HG02840 (cell line): ENCODE results near the gene MOB3B.

Source experiments
- ATAC-seq: cut with Tn5 transposase; IDR thresholded peaks from one replicate; pipeline ENCODE4 v1.9.1; 2021; ENCODE audit warnings: mild to moderate bottlenecking, moderate library complexity, moderate number of reproducible peaks; ENCODE audit not compliant: unreplicated experiment, low FRiP score

MOB3B gene

DNA sequence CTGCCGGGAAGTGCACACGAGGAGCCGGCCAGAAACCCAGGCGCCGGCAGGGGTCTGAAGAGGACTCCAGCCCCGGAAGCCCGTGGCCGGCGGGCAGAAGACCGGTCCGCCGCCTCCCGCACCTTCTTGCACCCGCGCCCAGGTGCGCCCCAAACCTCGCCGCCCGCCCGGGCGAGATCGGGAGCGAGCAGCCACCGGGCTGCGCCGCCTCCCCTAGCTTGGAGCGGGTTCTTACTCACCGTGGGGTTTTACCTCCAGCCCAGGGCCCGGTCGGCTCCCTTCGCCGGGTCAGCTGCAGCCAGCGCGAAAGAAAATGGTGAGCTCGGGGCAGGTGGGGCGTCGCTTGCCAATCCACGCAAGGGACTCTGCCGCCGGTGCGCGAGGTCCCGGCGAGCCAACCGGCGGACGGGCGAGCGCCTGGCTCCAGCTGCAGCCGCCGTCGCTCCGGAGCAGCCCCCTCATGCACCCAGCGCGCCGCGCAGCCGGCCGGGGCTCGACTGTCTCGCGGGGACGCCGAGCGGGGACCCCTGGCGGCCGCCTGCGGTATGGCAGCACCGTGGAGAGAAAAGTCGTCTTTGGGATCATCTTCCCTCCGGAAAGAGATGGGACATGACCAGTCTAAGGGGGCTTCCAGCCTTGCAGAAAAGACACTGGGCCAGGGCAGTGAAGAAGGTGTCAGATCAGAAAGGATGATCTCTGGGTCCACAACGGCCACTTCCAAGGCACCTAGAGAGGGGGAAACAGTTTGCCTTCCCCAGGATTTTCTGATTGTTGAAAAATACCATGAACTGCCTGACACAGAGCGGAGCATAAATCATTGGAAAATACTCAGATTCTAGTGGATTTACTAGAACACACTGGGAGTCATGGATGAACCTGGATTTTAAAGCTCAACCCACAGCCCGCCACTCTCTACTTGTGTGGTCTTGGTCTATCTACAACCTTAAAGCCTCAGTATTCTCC, at the start of gene MOB3B:
MOB3B (minus strand) TSS at position 499 of the 963 bp plus-strand sequence. CDS start 74,264 bp downstream, outside the sequence.
- ATAC-seq: peak; percentile 73

DNA sequence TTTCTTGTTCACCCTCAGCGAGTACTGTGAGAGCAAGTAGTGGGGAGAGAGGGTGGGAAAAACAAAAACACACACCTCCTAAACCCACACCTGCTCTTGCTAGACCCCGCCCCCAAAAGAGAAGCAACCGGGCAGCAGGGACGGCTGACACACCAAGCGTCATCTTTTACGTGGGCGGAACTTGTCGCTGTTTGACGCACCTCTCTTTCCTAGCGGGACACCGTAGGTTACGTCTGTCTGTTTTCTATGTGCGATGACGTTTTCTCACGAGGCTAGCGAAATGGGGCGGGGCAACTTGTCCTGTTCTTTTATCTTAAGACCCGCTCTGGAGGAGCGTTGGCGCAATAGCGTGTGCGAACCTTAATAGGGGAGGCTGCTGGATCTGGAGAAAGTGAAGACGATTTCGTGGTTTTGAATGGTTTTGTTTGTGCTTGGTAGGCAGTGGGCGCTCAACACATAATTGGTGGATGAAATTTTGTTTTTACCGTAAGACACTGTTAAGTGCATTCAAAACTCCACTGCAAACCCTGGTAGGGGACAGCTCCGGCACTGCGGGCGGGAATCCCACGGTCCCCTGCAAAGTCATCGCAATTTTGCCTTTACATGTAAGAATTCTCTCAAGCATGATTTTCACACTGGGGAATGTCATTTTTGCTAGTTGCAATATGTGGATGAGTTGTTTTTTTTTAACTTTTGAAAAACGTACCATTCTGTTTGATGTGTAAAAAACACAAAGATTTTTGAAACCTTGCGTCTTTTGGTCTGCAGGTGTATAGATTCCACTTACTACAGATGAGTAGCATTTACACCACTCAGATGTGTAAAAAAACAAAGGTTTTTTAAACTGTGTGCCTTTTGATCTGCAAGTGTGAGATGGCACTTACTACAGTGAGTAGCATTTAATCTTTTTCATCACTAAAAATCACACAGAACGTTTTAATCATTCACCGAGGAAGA, 44.3 kb upstream of the MOB3B start:
- peak; percentile 90 for ATAC-seq

DNA sequence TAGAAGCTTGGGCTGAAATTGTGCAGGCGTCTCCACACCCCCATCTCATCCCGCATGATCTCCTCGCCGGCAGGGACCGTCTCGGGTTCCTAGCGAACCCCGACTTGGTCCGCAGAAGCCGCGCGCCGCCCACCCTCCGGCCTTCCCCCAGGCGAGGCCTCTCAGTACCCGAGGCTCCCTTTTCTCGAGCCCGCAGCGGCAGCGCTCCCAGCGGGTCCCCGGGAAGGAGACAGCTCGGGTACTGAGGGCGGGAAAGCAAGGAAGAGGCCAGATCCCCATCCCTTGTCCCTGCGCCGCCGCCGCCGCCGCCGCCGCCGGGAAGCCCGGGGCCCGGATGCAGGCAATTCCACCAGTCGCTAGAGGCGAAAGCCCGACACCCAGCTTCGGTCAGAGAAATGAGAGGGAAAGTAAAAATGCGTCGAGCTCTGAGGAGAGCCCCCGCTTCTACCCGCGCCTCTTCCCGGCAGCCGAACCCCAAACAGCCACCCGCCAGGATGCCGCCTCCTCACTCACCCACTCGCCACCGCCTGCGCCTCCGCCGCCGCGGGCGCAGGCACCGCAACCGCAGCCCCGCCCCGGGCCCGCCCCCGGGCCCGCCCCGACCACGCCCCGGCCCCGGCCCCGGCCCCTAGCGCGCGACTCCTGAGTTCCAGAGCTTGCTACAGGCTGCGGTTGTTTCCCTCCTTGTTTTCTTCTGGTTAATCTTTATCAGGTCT, 43.5 kb upstream of the MOB3B start, which contains the start of gene C9orf72:
C9orf72 (minus strand) TSS at position 564 of the 716 bp plus-strand sequence. CDS start 6,361 bp downstream, outside the sequence.
- ATAC-seq: peak; percentile 67

DNA sequence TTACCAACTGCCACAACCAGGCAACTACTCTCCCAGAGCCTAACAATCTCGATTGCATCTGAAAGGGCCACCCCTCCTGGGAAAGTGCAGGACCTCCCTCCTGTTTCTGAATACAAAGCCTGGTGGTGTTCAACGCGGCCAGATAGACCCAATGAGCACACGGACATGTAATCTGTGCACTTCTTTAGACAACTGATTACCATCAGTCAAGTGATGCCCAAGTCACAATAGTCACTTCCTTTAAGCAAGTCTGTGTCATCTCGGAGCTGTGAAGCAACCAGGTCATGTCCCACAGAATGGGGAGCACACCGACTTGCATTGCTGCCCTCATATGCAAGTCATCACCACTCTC, 42.9 kb upstream of the MOB3B start:
- peak; percentile 31 for ATAC-seq

DNA sequence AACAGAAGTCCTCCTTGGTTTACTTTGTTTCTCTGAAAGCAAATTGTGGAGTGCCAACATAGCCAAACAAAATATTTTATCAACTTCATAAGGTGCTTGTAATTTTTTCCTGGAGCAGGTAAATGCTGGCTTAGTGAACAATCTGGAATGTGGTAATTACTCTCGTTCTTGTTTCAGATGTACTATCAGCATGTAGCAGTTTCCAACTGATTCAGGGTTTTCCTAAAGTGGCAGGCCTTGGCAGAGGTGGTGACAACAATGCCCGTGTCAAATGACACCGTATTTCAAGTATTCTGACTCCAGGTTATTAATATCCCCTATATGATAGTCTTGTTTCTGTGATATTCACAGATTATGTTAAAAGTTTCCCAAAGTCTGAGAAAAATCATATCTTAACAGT, 42.4 kb upstream of the MOB3B start:
- no peak for ATAC-seq

DNA sequence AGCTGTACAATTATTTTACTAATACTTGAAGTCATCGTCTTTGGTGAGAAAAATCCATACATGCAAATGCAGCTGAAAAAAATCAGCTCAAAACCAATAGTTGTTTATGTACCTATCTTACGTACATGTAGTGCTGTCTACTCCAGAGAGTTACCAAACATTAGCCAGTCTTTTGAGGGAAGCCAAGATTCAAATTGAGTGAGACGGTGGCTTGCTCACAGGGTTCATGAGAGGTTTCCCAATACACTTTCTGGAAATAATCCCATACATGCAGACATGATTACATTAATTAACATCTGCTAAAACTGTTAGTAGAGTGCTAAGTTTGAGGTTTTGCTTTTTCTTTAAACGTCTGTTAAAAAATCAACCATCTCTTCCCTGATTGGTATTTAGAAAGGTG, 41.4 kb upstream of the MOB3B start:
- ATAC-seq: no peak

DNA sequence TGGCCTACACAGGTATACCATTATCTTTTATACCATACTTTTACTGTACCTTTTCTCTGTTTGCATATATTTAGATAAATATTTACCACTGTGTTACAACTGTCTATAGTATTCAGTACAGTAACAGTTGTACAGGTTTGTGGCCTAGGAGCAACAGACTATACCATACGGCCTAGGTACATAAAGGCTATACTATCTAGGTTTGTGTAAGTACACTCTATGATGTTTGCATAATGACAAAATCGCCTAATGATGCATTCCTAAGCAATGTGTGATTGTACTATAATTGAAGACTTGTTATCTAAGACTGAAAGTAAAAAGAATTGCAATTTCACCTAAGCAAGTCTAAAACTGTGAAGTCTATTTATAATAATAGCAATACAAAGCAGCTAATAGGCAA, 39.8 kb upstream of the MOB3B start:
- no peak for ATAC-seq

DNA sequence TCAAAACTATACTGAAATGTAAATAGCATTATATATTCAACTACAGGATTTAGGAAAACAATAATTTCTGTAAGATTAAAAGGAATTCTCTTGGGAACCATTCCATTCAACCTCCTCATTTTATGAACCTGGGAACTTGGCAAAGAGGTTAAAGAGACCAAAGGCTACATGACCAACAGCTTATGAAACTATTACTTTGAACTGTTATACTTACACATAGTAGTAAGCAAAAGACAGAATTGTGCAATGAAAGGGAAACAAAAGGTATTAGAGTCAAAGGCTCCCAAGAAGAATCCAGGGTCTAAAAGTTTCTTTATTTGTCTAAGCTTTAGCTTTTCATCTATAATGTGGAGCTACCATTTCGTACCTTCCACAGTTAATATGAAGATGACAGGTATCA, 36.5 kb upstream of the MOB3B start:
- ATAC-seq: no peak

DNA sequence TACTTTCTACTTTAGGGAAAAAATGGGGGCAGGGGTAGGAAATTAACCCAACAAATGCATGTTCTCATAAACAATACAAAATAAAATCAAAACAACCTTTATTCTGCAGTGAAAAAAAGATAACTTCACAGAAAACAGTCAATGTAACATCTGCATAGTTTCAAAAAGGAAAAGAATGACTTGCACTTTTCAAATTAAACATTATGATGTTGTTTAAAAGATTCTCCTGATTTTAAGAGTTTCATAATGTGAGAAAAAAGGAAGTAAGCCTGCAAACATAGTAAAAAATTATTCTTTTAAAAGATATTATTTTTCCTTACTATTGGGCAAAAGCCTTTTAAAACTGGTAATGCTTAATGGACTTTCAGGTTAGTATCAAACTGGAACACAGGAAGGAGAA, 36.1 kb upstream of the MOB3B start:
- no peak for ATAC-seq

DNA sequence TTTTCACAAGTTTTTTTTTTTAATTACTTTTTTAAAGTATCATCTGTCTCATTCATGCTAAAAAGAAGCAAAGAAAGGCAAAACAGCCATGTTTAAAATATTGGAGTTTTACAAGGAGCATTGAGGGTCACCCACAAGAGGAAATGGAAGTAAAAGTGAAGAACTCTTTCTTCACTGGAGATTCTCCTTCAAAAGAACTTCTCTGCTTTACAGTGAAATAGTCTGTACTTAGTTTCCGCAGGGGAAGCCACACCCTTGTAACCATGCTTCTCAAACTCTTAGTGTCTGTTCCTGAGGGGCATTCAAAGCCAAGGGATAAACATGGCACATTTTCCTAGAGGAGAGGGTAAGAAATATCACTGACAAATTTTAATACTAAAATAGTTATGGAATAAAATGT, 35.1 kb upstream of the MOB3B start:
- ATAC-seq: no peak

DNA sequence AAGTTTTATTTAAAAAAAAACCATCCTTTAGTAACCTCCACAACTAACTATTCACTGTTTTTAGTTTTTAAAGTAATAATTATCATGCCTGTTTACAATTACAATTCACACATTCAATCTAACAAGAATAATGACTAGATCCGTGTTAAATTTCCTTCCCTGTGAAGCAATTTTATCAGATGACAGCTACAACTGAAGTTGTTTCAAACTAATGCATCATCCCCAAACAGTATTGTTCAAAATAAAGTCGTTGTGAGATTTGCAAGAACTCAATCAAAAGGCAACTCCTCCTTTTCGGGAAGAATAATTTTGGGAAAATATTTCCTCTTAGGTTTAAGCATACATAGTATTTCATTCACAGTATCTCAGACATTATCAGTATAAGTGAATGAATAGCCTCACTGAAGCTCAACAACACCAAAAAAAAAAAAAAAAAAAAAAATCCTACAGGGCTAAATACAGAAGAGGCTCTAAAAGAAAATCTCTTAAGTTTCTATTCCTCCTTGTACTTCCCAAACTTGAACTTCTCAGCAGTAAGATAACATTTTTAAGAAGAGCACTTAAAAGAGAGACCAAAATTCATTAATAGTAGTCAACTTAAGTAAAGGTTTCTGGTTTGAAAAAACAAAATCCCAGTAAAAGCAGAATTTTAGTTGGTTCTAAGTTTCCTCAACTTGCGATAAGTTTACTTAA, 34.3 kb upstream of the MOB3B start:
- ATAC-seq: no peak

DNA sequence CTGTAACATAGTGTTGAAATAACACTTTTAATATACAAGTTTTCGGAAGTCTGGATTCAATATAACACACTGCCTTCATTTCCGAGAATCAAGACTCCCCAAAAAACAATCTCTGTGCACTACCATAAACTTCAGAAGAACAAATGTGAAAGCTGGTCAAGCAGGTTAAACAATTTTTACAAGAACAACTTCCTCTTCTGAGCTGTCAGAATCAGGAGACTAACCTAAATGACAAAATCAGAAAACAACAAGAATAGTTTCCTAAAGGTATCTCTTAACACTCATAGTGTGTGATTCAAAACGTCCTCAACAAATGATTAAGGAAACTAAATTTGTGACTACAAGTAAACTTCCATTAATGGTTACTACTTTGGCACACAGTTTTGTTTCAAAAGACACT, 32.1 kb upstream of the MOB3B start:
- no peak for ATAC-seq

DNA sequence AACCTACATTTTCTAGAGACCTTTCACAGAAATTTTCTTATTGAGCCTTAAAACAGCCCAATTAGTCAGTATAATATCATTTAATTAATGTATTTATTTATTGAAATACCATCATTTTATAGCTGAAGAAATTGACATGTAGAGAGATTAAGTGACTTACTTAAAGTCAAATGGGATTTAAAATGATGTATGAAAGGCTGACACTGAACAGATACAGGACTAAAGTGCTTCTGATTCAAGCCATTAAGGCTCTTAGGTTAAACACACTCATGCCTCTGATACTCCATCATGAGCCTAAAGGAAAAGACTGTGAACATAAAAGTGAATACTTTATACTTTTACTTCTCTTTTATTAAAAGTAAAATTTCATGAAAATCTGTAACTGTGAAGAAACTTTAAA, 30.8 kb upstream of the MOB3B start:
- no peak for ATAC-seq

DNA sequence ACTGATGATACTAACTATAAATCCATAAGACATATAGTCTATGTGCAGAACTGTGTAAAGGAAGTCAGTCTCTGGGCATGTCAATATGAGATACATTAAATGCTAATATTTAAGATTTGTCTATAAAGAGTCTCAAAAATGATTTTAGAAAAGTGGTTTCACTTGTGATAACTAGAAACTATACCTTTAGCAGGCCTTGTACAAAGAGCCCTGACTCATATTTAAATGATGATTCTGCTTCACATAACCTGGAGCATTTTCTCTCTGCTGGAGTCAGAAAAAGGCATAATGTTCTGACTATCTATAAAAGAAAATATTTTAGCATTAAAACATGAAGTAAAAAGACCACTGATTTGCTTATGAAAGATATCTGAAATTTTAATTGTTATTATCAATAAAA, 28.7 kb upstream of the MOB3B start:
- ATAC-seq: no peak

DNA sequence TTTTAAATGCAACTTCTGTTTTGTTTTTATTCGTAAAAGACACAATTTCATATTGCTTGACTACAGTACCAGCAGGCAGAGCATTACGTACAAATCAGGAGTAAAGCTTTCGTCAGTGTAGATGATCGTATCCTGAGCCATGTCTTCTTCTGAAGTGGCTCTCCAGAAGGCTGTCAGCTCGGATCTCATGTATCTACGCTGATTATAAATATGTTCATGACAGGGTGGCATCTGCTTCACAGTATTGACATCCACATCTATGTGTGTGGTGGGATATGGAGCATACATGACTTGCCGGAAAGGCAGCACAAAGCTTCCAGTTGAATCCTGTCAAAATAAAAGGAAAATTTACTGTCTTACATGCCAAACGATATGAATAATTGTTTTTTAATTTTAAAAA, 26.9 kb upstream of the MOB3B start:
- no peak for ATAC-seq

DNA sequence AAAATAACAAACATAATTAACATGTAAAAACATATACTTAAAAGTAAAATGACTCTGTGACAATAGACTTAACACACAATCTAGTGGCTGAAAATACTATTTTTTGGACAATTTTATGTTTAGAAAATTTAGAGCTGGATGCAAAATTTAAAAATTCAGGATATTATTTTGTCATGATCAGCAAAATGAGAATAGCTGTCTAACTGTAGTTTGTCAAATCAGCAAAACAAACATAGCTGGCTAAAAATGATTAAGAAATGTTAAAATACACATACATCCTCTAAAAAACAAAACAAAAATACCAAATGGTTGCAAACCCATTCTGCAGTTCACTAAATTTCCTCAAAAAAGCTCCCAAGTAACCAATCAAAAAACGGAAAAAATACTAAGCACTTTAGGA, 25.1 kb upstream of the MOB3B start:
- ATAC-seq: no peak

DNA sequence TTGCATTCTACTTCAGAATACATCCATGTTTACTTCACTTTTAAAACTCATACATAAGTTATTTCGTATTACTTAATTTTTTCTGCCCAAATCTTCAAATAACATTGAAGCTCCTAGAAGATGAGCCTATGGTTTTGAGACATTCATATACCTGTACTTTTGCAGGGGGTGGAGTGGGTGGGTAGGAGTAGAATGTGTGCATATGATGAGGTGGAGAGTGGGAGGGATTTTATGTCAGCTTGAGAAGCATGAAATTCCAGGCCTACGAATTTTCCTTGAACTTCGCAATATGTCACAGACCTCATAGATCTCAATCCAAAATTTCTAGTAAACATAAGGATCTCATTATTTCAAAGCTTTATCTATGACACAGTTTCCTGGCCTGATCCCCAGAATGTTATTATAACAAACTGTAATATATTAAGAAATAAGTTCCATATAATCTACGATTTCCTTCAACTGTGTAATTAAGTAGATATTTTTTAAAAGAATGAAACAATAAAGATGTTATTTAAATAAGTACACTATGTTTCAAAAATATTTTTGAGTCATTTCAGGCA, 19.7 kb upstream of the MOB3B start:
- ATAC-seq: no peak

DNA sequence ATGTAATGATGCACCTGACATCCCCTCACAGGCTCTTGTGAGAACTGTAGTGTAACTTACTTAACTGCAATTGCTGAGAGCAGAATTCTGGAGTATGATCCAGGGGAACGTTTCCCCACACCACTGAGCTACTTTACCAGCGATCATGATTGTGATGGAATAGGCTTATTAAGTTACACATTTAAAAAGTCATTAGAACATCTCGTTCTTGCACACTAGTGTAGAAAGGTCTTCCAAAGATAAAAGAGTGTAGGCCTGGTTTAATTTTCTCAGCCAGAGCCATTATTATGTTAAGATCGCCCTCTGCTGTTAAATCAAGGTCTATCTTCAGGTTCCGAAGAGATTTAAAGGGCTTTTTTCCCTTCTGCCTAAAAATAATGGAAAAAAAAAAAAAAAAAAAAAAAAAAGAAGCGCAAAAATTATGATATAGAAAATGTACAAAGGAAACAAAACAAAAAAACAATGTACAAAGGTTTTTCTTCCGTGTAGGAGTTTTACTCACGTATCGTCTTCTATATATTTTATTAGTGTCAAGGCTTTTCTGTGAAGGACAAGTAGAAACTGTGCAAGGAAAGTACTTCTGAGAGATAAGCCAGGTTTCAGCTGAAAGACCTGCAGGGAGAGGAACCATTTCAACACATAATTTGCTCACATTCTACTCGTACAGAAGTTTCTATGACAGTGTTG, 18.6 kb upstream of the MOB3B start:
- ATAC-seq: no peak

DNA sequence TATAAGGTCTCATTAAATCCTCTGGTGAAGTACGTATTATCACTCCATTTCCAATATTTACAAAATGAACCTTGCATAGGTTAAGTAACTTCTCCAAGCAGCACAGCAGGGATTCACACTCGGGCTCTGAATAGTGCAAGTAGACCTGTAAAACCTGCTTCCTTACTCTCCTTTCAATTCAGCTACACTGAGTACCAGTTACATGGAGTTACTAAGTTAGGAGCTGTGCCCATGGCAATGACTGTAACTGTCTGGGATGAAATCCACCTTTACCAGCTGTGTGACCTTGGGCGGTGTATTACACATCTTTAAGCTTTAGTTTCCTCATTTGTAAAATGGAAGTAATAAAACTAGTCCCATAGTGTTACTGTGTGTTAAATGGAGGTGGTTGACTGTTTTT, 15.9 kb upstream of the MOB3B start:
- ATAC-seq: no peak
